Left lung (tissue), 10 donors: ENCODE measurements around the gene RBM43. TPM values are rescaled to one million over a fixed set of nuclear protein-coding genes. Genes with fewer than 3 reads are reported as not detected.
"Not testable (repeated sequence)": the region's sequence is repeated elsewhere in the genome, so short reads cannot be mapped to it uniquely, and the experiment has no call there.

Source experiments
- ATAC-seq: fragments of 200-7000 bp; cut with Tn5 transposase; one replicate; pipeline ENCODE4 v1.9.1; 2020; ENCODE audit warnings: moderate library complexity
- DNase-seq, 4 donors: peaks; one replicate each; pipeline ENCODE4 v3.0.0-alpha.2; 2013 to 2020
- H3K27ac ChIP-seq, 2 donors: fragments of 200-600 bp; sonication (generic) in 1 of 2; one replicate each; pipeline versions ENCODE4 v1.5.0 to v1.8.0; 2020 to 2021
- H3K27me3 ChIP-seq, 2 donors: fragments of 200-600 bp; sonication (generic) in 1 of 2; one replicate each; pipeline versions ENCODE4 v1.5.0 to v1.8.0; 2020 to 2021
- H3K36me3 ChIP-seq, 2 donors: fragments of 200-600 bp; sonication (generic) in 1 of 2; one replicate each; pipeline versions ENCODE4 v1.5.0 to v1.8.0; 2020 to 2021
- H3K4me1 ChIP-seq, 2 donors: fragments of 200-600 bp; one replicate each; pipeline ENCODE4 v1.8.0; 2021
- H3K4me3 ChIP-seq, 2 donors: fragments of 200-600 bp; sonication (generic) in 1 of 2; one replicate each; pipeline versions ENCODE4 v1.5.0 to v1.8.0; 2020 to 2021; ENCODE audit warnings: mild to moderate bottlenecking in 1 of 2
- H3K9me3 ChIP-seq, 2 donors: fragments of 200-600 bp; sonication (generic) in 1 of 2; one replicate each; pipeline versions ENCODE4 v1.5.0 to v1.8.0; 2020 to 2021
- CTCF ChIP-seq, 2 donors: fragments of 200-600 bp; sonication (generic) in 1 of 2; IDR thresholded peaks; one replicate each; pipeline versions ENCODE4 v1.5.0 to v1.8.0; 2021; ENCODE audit warnings: antibody characterized with exemption in 2 of 2
- intact Hi-C, 2 donors: fragments of 100-400 bp; cut with DNase I; formaldehyde crosslinking; loops; one replicate each; pipeline versions ENCODE4 v1.11.2 to v1.14.2; 2022
- polyA plus RNA-seq, 6 donors: library from polyadenylated mRNA; unstranded; fragments of 120-200 nt; gene quantifications; one replicate each; pipeline ENCODE4 v1.2.1, GENCODE V29; 2013; ENCODE audit not compliant: insufficient read length in 6 of 6
- total RNA-seq, 2 donors: library from RNA; stranded (reverse); fragmentation: NEBNext Ultra II Directional; extraction: Animal tissue kit (Norgen Biotek cat#: 25700); gene quantifications; one replicate each; pipeline ENCODE4 v1.2.1, GENCODE V29; 2021
- donor health status: DM: no; HTN: yes; CAD: no.
- donor health status: DM: no; HTN: no; CAD: no.

RBM43 gene
- total and polyA plus RNA-seq, 8 donors = 6.2 to 27.6 (median 21.2) TPM

GRCh38 chr2:151302879-151303278, 41.2 kb upstream of the RBM43 start:
- ATAC-seq (peak; percentile 48), DNase-seq (no peak)
- intact Hi-C loops = no loop called here

GRCh38 chr2:151302404-151302803, 40.7 kb upstream of the RBM43 start:
- Histone ChIP-seq H3K4me3 (no peak overlapping the region), H3K9me3 (no peaks in the 10 kb centered on the region), H3K4me1 (peaks cover 0 to 11% of the 10 kb centered on the region in 2 donors), H3K27me3 (no peaks in the 10 kb centered on the region), H3K36me3 (no peaks in the 10 kb centered on the region), H3K27ac (no peak overlapping the region)
- ATAC-seq (no peak), DNase-seq (no peak)
- TF ChIP-seq CTCF (IDR thresholded peaks at IDR 0.05) = no peak
- intact Hi-C loops = no loop called here

More at GRCh38 chr2:151302879-151303278, 41.2 kb upstream of the RBM43 start:
- peaks cover 0 to 6% of the 10 kb centered on the region in 2 donors for H3K4me1 ChIP-seq
- no peaks in the 10 kb centered on the region for H3K36me3 ChIP-seq
- H3K4me3 ChIP-seq = no peak overlapping the region
- no peak for TF ChIP-seq CTCF (IDR thresholded peaks at IDR 0.05)
- no peaks in the 10 kb centered on the region for H3K27me3 ChIP-seq
- H3K9me3 ChIP-seq = no peaks in the 10 kb centered on the region
- H3K27ac ChIP-seq = peak overlapping the region in 1 of 2 donors; percentile 41

GRCh38 chr2:151299920-151300539, 38.4 kb upstream of the RBM43 start:
- Histone ChIP-seq H3K27ac (no peak overlapping the region), H3K9me3 (no peaks in the 10 kb centered on the region), H3K4me3 (no peak overlapping the region), H3K27me3 (no peaks in the 10 kb centered on the region), H3K36me3 (no peaks in the 10 kb centered on the region), H3K4me1 (peaks cover 0 to 13% of the 10 kb centered on the region in 2 donors)
- intact Hi-C loops = no loop called here
- no peak for ATAC-seq
- TF ChIP-seq CTCF (IDR thresholded peaks at IDR 0.05) = no peak
- no peak for DNase-seq

GRCh38 chr2:151297882-151298281, 36.2 kb upstream of the RBM43 start:
- intact Hi-C loops = no loop called here
- DNase-seq (no peak), ATAC-seq (peak; percentile 42)
- Histone ChIP-seq H3K36me3 (no peaks in the 10 kb centered on the region), H3K9me3 (no peaks in the 10 kb centered on the region), H3K4me3 (no peak overlapping the region), H3K4me1 (peaks cover 0 to 13% of the 10 kb centered on the region in 2 donors), H3K27ac (peak overlapping the region; percentile 23 to 87), H3K27me3 (no peaks in the 10 kb centered on the region)
- TF ChIP-seq CTCF (IDR thresholded peaks at IDR 0.05) = no peak

- H3K4me3 ChIP-seq, intact Hi-C loops, ATAC-seq, DNase-seq, H3K27ac ChIP-seq, H3K36me3 ChIP-seq, H3K27me3 ChIP-seq, H3K9me3 ChIP-seq: not testable (repeated sequence)
- H3K4me1 ChIP-seq = peaks cover 0 to 25% of the 10 kb centered on the region in 2 donors
Measured at GRCh38 chr2:151295926-151296325, 34.3 kb upstream of the RBM43 start.

- TF ChIP-seq CTCF (IDR thresholded peaks at IDR 0.05) = no peak
- ATAC-seq = no peak
- Histone ChIP-seq H3K4me1 (peaks cover 0 to 35% of the 10 kb centered on the region in 2 donors), H3K9me3 (no peaks in the 10 kb centered on the region), H3K27ac (no peak overlapping the region), H3K27me3 (no peaks in the 10 kb centered on the region), H3K4me3 (no peak overlapping the region), H3K36me3 (no peaks in the 10 kb centered on the region)
- intact Hi-C loops = no loop called here
- DNase-seq = no peak
Measured at GRCh38 chr2:151292546-151292945, 30.9 kb upstream of the RBM43 start.
